HG03442 (cell line): Measurements from ENCODE around the gene SYT11.
"Not testable (repeated sequence)": the region's sequence is repeated elsewhere in the genome, so short reads cannot be mapped to it uniquely, and the experiment has no call there.

Source experiments
- ATAC-seq: cut with Tn5 transposase; IDR thresholded peaks from one replicate; pipeline ENCODE4 v1.9.1; 2021; ENCODE audit warnings: mild to moderate bottlenecking, moderate library complexity; ENCODE audit not compliant: unreplicated experiment

Gene SYT11

DNA sequence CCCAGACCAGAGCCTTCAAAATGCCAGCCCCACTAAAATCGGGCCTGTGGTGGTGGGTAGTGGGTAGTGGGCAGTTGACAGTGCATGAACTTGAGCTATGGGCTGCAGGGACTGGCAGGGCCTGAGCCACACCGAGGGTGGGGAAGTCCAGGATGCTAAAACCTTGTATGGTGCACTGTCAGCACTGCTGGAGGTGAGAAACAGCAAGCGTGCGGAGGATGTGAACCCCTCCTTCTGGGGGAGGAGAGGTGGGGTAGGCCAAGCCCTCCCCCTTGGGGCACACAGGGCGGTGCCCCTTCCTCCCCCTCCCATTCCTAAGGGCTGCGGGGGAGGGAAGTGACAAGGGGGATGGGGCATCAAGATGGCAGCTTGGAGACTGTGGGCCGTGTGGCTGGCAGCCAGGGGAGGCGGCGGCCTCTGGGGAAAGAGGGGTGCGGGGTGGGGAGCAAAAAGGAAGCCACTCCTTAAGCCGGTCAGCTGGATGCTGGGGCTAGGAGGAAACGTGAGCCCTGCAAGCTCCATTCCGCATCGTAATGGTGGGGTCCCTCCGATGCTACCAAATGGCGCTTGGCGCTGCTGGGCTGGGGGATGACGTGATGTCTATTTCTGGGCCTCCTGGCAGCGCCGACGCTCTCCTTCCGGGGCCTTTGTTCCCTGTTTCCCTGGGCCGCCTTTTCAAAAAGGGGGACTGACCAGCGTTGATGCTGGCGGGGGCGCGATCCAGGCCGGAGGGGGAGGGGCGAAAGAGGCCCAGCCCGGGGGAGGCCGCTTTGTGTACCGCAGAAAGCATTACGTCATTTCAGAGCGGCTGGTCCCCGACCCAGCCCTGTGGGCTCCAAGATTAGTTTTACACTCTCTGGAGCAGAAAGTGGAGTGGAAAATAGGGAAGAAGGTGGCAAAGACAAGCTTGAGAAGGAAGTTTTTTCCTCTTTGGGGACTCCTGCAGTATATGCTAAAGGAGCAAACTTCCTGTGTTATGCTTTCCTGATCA is 809 bp downstream of the SYT11 start:
- ATAC-seq = no peak

DNA sequence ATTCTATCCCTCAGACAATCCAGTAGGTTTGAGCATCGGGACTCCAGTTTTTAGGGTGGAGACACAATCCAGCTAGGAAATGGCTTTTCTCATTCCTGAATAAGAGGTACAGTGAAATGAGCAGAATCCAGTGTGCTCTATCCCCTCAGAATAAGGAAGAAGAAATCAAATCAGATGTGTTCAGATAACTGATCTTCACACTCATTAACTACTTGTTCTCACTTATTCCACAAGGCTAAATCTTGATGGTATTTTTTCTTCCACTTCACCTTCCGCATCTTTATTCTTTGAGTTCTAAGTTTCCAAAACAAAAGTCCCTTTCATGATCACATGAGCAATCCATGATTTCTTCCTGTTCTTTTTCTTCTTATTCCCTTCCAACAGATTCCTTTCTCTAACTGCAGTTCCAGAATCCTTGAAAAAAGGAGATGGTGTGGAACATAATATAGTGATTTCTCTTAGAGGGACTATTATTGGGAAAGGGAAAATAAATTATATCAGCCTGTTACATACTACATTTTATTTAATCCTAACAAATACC is 1.7 kb downstream of the SYT11 start:
- ATAC-seq = no peak

DNA sequence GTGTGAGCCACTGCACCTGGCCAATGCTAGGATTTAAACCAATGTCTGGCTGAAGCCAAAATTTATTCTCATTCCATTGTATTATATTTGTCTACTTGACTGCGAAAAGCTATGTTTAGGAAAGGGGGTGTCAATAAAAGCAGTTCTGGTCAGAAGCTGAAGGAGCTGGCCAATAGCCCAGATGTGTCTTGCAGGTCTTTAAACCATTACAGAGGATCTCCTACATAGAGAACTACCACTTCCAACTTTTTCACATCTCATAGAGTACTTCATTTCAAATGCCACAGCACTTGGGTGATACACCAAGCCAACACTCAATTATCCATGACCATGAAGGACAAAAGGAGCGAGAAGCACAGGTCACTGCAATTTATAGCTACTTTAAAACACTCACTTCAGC is 2.5 kb downstream of the SYT11 start:
- no peak for ATAC-seq

- no peak for ATAC-seq
Measured at GRCh38 chr1:155864393-155864792, 5.0 kb downstream of the SYT11 start.

DNA sequence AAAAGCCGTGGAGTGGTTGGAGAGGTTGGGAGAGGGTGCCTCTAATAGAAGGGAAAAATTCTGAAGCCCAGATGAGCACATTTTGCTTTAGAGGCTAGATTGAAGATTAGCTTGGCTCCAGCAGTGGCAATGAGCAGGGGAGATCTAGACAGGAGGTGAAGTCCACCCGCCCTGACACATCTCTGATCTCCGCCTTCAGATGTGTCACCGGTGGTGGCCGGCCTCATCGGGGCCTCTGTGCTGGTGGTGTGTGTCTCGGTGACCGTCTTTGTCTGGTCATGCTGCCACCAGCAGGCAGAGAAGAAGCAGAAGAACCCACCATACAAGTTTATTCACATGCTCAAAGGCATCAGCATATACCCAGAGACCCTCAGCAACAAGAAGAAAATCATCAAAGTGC is 8.4 kb downstream of the SYT11 start:
- no peak for ATAC-seq

- no peak for ATAC-seq
Measured at GRCh38 chr1:155871390-155871789, 12.0 kb downstream of the SYT11 start.

DNA sequence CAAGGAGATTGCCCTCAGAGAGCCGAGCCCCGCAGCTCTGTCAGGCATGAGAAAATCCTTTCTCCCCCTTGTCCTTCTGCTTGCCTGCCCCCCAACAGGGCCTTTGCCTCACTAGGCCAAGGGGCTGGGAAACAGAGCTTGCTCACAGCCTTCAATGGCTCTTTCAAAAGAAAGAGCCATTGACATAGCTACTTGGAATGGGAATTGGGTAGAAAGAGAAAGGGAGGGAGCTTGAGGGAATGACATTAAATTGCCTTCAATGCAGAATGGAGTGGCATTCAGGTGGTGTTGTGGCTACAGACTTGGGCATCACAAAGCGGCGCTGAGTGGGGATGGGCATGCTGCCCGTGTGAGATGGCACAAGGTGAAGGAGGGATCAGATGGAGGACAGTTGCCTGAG is 13.2 kb downstream of the SYT11 start:
- no peak for ATAC-seq

- ATAC-seq = no peak
Measured at GRCh38 chr1:155873860-155874259, 14.5 kb downstream of the SYT11 start.

DNA sequence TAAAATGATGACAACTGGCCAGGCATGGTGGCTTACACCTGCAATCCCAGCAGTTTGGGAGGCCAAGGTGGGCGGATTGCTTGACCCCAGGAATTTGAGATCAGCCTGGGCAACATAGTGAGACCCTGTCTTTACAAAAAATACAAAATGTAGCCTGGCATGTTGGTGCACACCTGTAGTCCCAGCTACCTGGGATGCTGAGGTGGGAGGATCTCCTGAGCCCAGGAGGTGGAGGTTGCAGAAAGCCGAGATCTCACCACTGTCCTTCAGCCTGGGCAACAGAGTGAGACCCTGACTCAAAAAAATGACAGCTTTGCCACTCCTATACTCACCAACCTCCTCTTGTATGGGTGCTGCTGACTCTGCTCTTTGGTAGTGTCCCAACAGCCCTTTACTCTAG is 18.6 kb downstream of the SYT11 start:
- ATAC-seq = no peak

- ATAC-seq = no peak
Measured at GRCh38 chr1:155880251-155880650, 20.9 kb downstream of the SYT11 start.

- no peak for ATAC-seq
Measured at GRCh38 chr1:155880950-155881349, 21.6 kb downstream of the SYT11 start.

GRCh38 chr1:155882235-155882634 is 22.9 kb downstream of the SYT11 start:
- ATAC-seq = no peak

DNA sequence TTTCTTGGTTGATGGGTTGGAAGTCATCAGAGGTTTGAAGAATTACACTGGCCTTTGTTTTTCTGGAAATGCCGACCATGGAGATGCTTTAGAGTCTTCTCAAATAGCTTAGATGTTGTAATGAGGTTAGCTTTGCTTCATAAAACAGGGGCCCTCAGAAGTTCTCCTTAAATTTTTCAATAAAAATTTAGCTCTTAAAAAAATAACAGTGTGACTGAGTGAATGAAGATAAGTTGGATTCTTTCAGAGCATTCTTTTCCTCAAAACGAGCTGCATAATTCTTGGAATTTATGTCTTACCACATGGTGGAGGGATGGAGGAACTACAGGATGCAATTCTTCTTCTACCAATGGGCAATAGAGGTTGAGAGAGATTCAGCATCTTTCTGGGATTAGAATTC is 23.4 kb downstream of the SYT11 start:
- ATAC-seq = no peak

- ATAC-seq = no peak
Measured at GRCh38 chr1:155884031-155884960, 24.9 kb downstream of the SYT11 start.

GRCh38 chr1:155884982-155885381 is 25.6 kb downstream of the SYT11 start:
- ATAC-seq = no peak

DNA sequence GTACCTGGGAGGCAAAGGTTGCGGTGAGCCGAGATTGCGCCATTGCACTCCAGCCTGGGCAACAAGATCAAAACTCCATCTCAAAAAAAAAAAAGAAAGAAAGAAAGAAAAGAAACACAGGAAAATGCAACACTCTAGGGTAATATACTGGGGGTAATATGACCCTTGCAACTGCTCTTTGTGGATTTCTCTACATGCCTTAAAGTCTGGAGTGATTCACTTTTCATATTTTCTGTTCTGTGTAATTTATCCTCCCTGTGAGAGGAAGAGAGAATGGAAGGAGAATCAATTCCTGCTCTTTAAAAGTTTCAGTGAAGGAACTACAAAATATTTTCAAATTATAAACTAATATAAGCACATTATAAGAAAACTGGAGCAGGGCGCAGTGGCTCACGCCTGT is 29.1 kb downstream of the SYT11 start:
- ATAC-seq = no peak

- no peak for ATAC-seq
Measured at GRCh38 chr1:155889566-155889965, 30.2 kb downstream of the SYT11 start.

GRCh38 chr1:155890251-155890650 is 30.9 kb downstream of the SYT11 start:
- ATAC-seq = no peak

DNA sequence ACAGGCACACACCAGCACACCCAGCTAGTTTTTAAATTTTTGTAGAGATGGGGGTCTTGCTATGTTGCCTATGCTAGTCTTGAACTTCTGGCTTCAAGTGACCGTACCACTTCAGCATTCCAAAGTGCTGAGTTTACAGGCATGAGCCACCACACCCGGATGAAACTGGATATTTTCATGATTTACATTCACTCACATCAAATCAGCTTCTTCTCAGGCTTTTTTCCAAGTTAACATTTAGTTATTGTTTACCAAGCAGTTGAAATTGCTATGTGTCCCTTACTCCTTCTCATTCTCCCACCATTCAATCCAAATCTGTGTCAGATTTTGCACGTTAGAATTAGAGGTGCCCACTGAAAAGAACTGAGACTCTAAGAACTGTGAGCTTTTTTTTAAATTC is 33.4 kb downstream of the SYT11 start:
- no peak for ATAC-seq

GRCh38 chr1:155893389-155894142 is 34.2 kb downstream of the SYT11 start:
- no peak for ATAC-seq

- ATAC-seq = not testable (repeated sequence)
Measured at GRCh38 chr1:155895617-155896016, 36.2 kb downstream of the SYT11 start.
